Astrocyte of the spinal cord (primary cell): Measurements from ENCODE around the gene AUTS2.

ENCODE experiments used
- DNase-seq: peaks from one replicate; pipeline ENCODE4 v3.0.0; 2011; ENCODE audit warnings: low read depth, low spot score
- H3K4me3 ChIP-seq: 2 replicates; pipeline ENCODE4 v1.5.1; 2011; ENCODE audit warnings: low read depth, mild to moderate bottlenecking, low read length, moderate library complexity
- CTCF ChIP-seq: IDR thresholded peaks from 2 replicates; pipeline ENCODE4 v1.5.1; 2012; ENCODE audit warnings: low read depth, mild to moderate bottlenecking, low read length, inconsistent platforms
- in situ Hi-C: cut with HindIII; loops from 2 replicates; pipeline ENCODE4 v1.10.0; 2017; ENCODE audit warnings: low sequenced_read_pairs

AUTS2 gene

GRCh38 chr7:70005480-70005879 is 407.2 kb downstream of the AUTS2 start:
- no peak for TF ChIP-seq CTCF
- no peak overlapping the region for H3K4me3 ChIP-seq
- in situ Hi-C loops = no loop called here
- DNase-seq = no peak

GRCh38 chr7:70005891-70006260 is 407.6 kb downstream of the AUTS2 start:
- TF ChIP-seq CTCF = no peak
- in situ Hi-C loops = no loop called here
- H3K4me3 ChIP-seq = no peak overlapping the region

GRCh38 chr7:70006261-70006920 is 408.1 kb downstream of the AUTS2 start:
- no peak overlapping the region for H3K4me3 ChIP-seq
- TF ChIP-seq CTCF = no peak
- in situ Hi-C loops = no loop called here

More at GRCh38 chr7:70005891-70006260, 407.6 kb downstream of the AUTS2 start:
- DNase-seq = no peak

GRCh38 chr7:70008466-70008865 is 410.2 kb downstream of the AUTS2 start:
- in situ Hi-C loops = no loop called here
- DNase-seq = no peak
- no peak for TF ChIP-seq CTCF
- H3K4me3 ChIP-seq = no peak overlapping the region

More at GRCh38 chr7:70006261-70006920, 408.1 kb downstream of the AUTS2 start:
- no peak for DNase-seq

- no peak overlapping the region for H3K4me3 ChIP-seq
- in situ Hi-C loops = no loop called here
- TF ChIP-seq CTCF = no peak
- DNase-seq = no peak
Observed at GRCh38 chr7:70014472-70015177, 416.4 kb downstream of the AUTS2 start.

GRCh38 chr7:70015353-70015752 is 417.1 kb downstream of the AUTS2 start:
- TF ChIP-seq CTCF = no peak
- in situ Hi-C loops = no loop called here
- no peak for DNase-seq
- no peak overlapping the region for H3K4me3 ChIP-seq
